ENCODE data around the gene F13B.

F13B gene

GRCh38 chr1:197021716-197022115 is 45.3 kb downstream of the F13B start:
- DNase-seq (ENCODE audit: low read depth): no peak
- H3K4me3 ChIP-seq (ENCODE audit: low read length): no peak overlapping the region
- no peak for TF ChIP-seq CTCF (conservative IDR thresholded peaks at IDR 0.05; ENCODE audit: low read depth, low read length)

GRCh38 chr1:197017558-197018146 is 49.4 kb downstream of the F13B start:
- no peak overlapping the region for H3K4me3 ChIP-seq (ENCODE audit: low read length)
- no peak for DNase-seq (ENCODE audit: low read depth)
- TF ChIP-seq CTCF (conservative IDR thresholded peaks at IDR 0.05; ENCODE audit: low read depth, low read length): no peak

GRCh38 chr1:197016751-197017150 is 50.3 kb downstream of the F13B start:
- DNase-seq (ENCODE audit: low read depth): no peak
- TF ChIP-seq CTCF (conservative IDR thresholded peaks at IDR 0.05; ENCODE audit: low read depth, low read length): no peak
- H3K4me3 ChIP-seq (ENCODE audit: low read length): no peak overlapping the region

GRCh38 chr1:197013234-197013633 is 53.8 kb downstream of the F13B start:
- H3K4me3 ChIP-seq (ENCODE audit: low read length): no peak overlapping the region
- no peak for DNase-seq (ENCODE audit: low read depth)
- no peak for TF ChIP-seq CTCF (conservative IDR thresholded peaks at IDR 0.05; ENCODE audit: low read depth, low read length)

- DNase-seq (ENCODE audit: low read depth): no peak
- no peak overlapping the region for H3K4me3 ChIP-seq (ENCODE audit: low read length)
- no peak for TF ChIP-seq CTCF (conservative IDR thresholded peaks at IDR 0.05; ENCODE audit: low read depth, low read length)
Observed at GRCh38 chr1:197011614-197012013, 55.4 kb downstream of the F13B start.

- no peak for TF ChIP-seq CTCF (conservative IDR thresholded peaks at IDR 0.05; ENCODE audit: low read depth, low read length)
- H3K4me3 ChIP-seq (ENCODE audit: low read length): no peak overlapping the region
- DNase-seq (ENCODE audit: low read depth): no peak
Observed at GRCh38 chr1:197008861-197009260, 58.2 kb downstream of the F13B start.

- no peak overlapping the region for H3K4me3 ChIP-seq (ENCODE audit: low read length)
- TF ChIP-seq CTCF (conservative IDR thresholded peaks at IDR 0.05; ENCODE audit: low read depth, low read length): no peak
- DNase-seq (ENCODE audit: low read depth): no peak
Observed at GRCh38 chr1:197003132-197003531, 63.9 kb downstream of the F13B start.
